Neuron (in vitro differentiated cells): ENCODE results near the gene TSPAN3.

Experiments
- H2AFZ ChIP-seq: one replicate; pipeline ENCODE4 v1.6.1; 2013; ENCODE audit warnings: low read depth, mild to moderate bottlenecking, inconsistent platforms, low read length, moderate library complexity
- H3K27me3 ChIP-seq: one replicate; pipeline ENCODE4 v1.6.1; 2013; ENCODE audit warnings: low read length; ENCODE audit not compliant: insufficient read depth
- H3K36me3 ChIP-seq: one replicate; pipeline ENCODE4 v1.6.1; 2013; ENCODE audit warnings: low read length; ENCODE audit not compliant: insufficient read depth
- H3K4me1 ChIP-seq: one replicate; pipeline ENCODE4 v1.6.1; 2013; ENCODE audit warnings: low read length; ENCODE audit not compliant: insufficient read depth
- H3K4me3 ChIP-seq: 2 replicates; pipeline ENCODE4 v1.5.1; 2013; ENCODE audit warnings: mild to moderate bottlenecking, low read length, moderate library complexity
- H3K9me3 ChIP-seq: one replicate; pipeline ENCODE4 v1.6.1; 2013; ENCODE audit warnings: low read length

TSPAN3 gene

DNA sequence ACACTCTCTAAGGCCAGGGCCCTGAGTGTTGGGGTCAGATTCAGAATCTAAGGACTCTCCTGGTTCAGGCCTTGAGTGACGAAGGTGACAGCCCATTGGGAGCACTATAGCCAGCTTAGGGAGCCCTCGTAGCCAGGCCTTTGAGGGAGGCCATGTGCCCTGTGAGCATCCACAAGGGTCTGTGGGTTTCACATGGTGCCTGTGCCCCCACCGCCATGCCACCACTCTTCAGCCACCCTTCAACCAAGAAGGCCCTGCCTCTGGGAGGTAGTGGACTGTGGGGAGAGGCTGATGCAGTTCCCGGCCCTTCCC, 37.5 kb downstream of the TSPAN3 start:
- Histone ChIP-seq H2AFZ (no peak overlapping the region), H3K36me3 (peaks cover 8% of the 10 kb centered on the region), H3K4me1 (peaks cover 12% of the 10 kb centered on the region)

DNA sequence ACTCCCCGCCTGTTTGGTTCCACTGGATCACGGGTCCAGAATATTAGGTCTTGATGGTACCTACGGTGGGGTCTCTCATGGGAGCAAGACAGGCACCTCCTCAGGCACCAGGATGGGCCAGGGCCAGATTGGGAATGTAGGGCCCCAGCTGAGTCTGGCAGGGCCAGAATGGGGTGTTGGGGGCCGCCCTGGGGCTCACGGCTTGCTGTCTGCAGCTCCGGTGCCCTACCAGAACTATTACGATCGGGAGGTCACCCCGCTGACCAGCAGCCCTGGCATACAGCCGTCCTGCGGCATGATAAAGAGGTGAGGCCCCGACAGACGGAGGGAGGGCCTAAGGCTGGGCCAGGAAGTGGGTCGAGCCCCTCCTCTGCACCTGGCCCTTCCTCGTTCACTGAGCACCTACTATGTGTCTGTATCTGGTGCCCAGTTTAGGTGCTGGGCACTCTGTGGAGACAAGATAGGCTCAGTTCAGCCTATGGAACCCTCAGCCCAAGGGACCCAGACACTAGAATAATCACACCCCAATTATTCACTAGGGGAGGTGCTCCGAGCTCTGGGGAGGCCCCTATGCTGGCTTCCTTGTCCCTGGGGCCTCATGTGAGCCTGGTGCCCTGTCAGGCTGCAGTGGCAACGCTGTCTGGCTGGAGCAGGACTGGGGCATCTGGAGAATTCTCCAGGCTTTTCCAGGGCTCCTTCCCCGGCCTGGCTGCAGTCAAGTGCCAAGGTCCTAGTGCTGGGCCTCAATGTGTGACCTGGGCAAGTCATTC, 38.1 kb downstream of the TSPAN3 start:
- H3K4me3 ChIP-seq = no peak overlapping the region
- H3K27me3 ChIP-seq = no peaks in the 10 kb centered on the region
- H3K4me1 ChIP-seq = peaks cover 12% of the 10 kb centered on the region
- H3K36me3 ChIP-seq = peaks cover 8% of the 10 kb centered on the region
- H3K9me3 ChIP-seq = no peaks in the 10 kb centered on the region
- H2AFZ ChIP-seq = no peak overlapping the region

More for the DNA sequence above, 37.5 kb downstream of the TSPAN3 start:
- no peaks in the 10 kb centered on the region for H3K9me3 ChIP-seq
- no peak overlapping the region for H3K4me3 ChIP-seq
- no peaks in the 10 kb centered on the region for H3K27me3 ChIP-seq

GRCh38 chr15:77032052-77032646, 38.8 kb downstream of the TSPAN3 start:
- H3K9me3 ChIP-seq = no peaks in the 10 kb centered on the region
- no peak overlapping the region for H2AFZ ChIP-seq
- H3K27me3 ChIP-seq = no peaks in the 10 kb centered on the region
- H3K4me1 ChIP-seq = peaks cover 12% of the 10 kb centered on the region
- H3K4me3 ChIP-seq = no peak overlapping the region
- peaks cover 8% of the 10 kb centered on the region for H3K36me3 ChIP-seq

DNA sequence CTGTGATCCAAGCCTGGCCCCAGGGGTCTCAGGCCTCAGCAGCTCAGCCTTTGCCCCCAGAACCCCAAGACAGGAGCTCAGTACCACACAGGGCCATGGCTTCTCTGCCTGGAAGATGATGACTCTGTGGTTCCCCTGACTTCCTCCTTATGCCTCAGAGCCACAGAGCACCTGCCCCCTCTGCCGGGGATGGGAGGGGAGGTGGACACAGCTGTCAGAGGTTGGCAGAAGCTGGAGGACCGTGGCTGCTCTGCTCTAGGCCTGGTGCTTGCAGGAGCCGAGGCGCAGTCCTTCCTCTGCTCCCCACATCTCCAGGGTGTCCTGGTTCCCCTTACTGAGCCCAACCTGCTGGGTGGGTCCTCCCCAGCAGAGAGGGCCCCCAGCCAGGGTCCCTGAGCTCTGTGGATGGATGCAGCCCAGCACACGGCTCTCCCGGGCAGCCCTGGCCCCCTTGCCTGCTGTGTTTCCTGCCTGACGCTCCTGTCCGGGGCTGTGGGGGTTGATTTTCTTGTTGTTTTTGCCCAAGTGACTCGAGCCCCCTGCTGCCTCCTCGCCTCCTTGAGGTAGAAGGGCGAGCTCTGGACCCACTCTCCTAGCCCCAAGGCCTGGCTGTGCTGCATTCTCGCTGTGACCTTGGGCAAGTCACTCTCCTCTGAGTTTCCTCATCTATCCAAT, 39.4 kb downstream of the TSPAN3 start:
- H2AFZ ChIP-seq = no peak overlapping the region
- H3K27me3 ChIP-seq = no peaks in the 10 kb centered on the region
- H3K36me3 ChIP-seq = peaks cover 4% of the 10 kb centered on the region
- H3K9me3 ChIP-seq = no peaks in the 10 kb centered on the region
- no peak overlapping the region for H3K4me3 ChIP-seq
- peaks cover 12% of the 10 kb centered on the region for H3K4me1 ChIP-seq

GRCh38 chr15:77030928-77031375, 40.0 kb downstream of the TSPAN3 start:
- Histone ChIP-seq H3K27me3 (peaks cover 2% of the 10 kb centered on the region), H3K9me3 (no peaks in the 10 kb centered on the region), H3K4me3 (no peak overlapping the region), H3K4me1 (peaks cover 12% of the 10 kb centered on the region), H3K36me3 (no peaks in the 10 kb centered on the region), H2AFZ (no peak overlapping the region)

DNA sequence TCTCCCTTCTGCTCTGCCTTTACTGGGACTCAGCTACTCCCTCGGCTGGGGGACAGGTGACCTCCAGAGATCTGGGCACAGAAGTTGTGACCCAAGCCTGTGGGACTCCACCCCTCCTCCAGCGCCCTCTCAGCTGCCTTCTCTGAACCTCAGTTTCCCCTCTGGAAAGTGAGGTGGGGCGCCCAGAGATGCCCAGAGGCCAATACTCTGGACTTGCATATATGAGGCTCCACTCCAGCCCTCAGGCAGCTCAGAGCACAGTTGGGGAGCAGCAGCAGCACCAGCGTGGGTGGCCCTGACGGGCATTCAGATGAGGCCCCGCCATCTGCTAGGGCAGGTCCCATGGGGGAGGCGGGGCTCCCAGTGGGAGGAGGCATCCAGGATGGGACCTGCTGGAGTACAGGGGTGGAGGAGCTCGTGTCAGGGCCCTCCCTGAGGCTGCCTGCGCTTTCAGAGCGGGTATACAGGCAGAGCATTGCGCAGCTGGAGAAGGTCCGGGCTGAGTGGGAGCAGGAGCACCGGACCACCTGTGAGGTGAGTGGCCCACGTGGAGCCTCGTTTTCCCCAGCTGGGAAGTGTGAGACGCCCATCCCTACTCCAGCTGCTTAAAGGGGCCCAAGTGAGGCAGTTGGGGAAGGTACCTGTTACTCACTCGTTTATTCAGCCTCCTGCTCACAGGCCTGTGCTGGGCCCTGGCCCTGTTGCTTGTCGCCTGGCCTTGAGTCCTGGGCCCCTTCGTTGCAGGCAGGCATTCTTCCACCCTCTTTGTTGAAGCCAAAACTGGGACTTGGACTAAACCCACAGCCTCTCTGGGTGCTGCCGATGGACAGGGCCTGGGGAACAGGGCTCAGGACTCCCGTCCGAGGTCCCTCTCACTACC, 40.6 kb downstream of the TSPAN3 start:
- Histone ChIP-seq H3K4me3 (no peak overlapping the region), H3K4me1 (peaks cover 12% of the 10 kb centered on the region), H3K9me3 (no peaks in the 10 kb centered on the region), H3K36me3 (no peaks in the 10 kb centered on the region), H3K27me3 (peaks cover 4% of the 10 kb centered on the region), H2AFZ (no peak overlapping the region)

DNA sequence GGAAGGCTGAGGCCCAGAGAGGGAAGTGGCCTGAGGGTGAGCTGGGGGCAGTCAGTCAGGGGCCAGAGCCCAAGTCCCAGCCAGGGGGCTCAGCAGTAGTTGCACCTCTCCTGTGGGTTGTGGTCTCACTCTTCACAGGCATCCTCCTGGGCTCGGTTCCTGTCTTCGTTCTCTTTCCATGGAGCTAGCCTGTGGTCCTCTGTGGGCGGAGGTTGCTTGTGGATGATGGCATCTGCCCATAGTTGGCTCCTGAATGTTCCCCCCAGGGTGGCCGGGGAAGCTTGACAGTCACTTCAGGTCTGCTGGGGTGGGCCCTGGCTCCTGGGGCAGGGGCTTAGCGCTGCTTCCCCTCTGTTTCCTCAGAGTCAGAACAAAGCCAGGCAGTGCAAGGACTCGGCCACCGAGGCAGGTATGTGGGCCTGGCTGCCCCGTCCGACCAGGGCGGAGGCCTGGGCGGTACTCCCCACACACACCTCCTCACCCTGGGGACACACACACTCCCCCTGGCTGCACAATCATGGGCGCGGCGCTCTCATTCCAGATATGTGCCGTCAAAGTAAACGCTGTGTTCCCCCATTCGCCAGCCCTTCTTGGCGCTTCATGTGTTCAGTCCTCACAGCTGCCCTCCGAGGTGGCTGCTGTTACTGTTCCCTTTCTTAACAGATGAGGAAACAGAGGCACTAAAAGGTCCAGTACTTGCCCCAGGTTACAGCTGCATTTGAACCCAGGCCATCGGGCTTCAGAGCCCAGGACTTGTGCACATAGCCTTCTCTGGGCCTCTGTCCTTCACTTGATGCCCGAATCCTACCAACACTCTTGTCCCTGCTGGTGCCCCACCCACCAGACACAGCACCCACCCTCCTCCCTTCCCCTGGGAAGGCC, 41.5 kb downstream of the TSPAN3 start:
- Histone ChIP-seq H3K4me1 (peaks cover 12% of the 10 kb centered on the region), H3K4me3 (no peak overlapping the region), H3K9me3 (no peaks in the 10 kb centered on the region), H2AFZ (no peak overlapping the region), H3K27me3 (peaks cover 4% of the 10 kb centered on the region), H3K36me3 (no peaks in the 10 kb centered on the region)

DNA sequence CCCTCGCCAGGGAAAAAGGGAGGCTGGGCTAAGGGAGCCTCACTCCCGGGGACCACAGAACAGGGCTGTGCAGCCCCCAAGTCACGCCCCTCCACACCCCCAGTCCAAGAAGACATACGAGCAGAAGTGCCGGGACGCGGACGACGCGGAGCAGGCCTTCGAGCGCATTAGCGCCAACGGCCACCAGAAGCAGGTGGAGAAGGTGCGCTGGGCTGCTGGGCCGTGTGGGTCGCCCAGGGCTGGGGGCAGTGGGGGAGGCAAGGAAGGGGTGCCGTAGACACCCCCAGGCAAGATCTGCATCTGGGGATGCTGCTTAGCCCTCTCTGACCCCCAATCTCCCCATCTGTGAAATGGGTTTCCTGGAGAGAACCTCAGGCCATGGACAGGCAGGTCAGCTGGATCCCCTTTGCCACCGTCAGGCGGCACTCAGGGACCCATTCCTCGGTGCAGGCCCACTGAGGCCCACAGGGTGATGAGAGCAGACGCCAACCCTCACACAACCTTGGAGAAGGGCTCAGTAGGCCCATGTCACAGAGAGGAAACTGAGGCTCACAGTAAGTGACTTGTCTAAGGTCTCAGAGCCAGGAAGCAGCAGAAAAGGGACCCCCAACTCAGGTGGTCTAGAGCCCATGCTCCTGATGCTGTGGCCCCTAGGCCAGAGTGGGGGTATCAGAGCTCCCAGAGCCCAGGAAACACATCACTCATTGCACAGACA, 42.3 kb downstream of the TSPAN3 start:
- H3K9me3 ChIP-seq = no peaks in the 10 kb centered on the region
- H2AFZ ChIP-seq = no peak overlapping the region
- peaks cover 12% of the 10 kb centered on the region for H3K4me1 ChIP-seq
- H3K27me3 ChIP-seq = peaks cover 4% of the 10 kb centered on the region
- H3K36me3 ChIP-seq = no peaks in the 10 kb centered on the region
- H3K4me3 ChIP-seq = no peak overlapping the region

GRCh38 chr15:77027697-77028450, 43.0 kb downstream of the TSPAN3 start:
- Histone ChIP-seq H3K9me3 (no peaks in the 10 kb centered on the region), H3K4me3 (no peak overlapping the region), H3K4me1 (peaks cover 12% of the 10 kb centered on the region), H3K27me3 (peaks cover 4% of the 10 kb centered on the region), H2AFZ (no peak overlapping the region), H3K36me3 (no peaks in the 10 kb centered on the region)

DNA sequence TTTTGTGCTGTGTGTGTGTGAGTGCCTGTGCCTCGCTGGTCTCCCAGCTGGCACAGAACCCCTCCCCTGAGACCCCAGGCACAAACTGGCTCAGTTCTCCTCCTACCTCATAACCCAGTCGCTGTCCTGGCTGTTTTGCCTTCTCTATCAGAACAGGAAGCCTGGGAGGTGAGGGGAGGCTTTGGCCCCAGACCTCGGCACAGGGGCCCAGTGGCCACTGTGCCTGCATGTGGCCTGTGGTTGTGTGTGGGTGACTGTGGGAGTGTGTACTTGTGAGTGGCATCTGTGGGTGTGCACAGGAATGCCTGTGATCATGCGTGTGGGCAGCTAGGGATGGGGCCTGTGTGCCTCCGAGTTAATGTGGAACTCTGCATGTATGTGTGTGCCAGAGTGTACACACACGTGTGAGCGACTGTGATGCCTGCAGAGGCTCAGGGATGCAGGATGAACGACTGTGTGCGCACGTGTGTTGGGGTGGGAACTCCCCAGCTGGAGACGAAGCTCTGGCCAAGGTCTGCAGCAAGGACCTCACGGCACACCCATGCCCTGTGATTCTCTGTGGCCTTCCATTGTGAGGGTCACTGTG, 43.7 kb downstream of the TSPAN3 start:
- Histone ChIP-seq H3K4me1 (peaks cover 12% of the 10 kb centered on the region), H3K4me3 (no peak overlapping the region), H3K27me3 (peaks cover 4% of the 10 kb centered on the region), H3K9me3 (no peaks in the 10 kb centered on the region), H2AFZ (no peak overlapping the region), H3K36me3 (no peaks in the 10 kb centered on the region)

GRCh38 chr15:77026501-77027110, 44.3 kb downstream of the TSPAN3 start:
- peaks cover 4% of the 10 kb centered on the region for H3K27me3 ChIP-seq
- H3K4me3 ChIP-seq = no peak overlapping the region
- H3K4me1 ChIP-seq = peaks cover 12% of the 10 kb centered on the region
- no peak overlapping the region for H2AFZ ChIP-seq
- no peaks in the 10 kb centered on the region for H3K9me3 ChIP-seq
- no peaks in the 10 kb centered on the region for H3K36me3 ChIP-seq
